CD4-positive, alpha-beta T cell treated with Interleukin-15 for 4 hours (primary cell): ENCODE results near the gene PPP1R37.

Experiments used
- DNase-seq: peaks from one replicate; pipeline ENCODE4 v3.0.0-alpha.2; 2020; ENCODE audit warnings: low spot score

The PPP1R37 gene

GRCh38 chr19:45137179-45137761 lies 44.3 kb downstream of the PPP1R37 start:
- no peak for DNase-seq

- no peak for DNase-seq
Measured at GRCh38 chr19:45138303-45138751, 45.3 kb downstream of the PPP1R37 start.

GRCh38 chr19:45139286-45140143 lies 46.5 kb downstream of the PPP1R37 start:
- DNase-seq, result no peak

DNA sequence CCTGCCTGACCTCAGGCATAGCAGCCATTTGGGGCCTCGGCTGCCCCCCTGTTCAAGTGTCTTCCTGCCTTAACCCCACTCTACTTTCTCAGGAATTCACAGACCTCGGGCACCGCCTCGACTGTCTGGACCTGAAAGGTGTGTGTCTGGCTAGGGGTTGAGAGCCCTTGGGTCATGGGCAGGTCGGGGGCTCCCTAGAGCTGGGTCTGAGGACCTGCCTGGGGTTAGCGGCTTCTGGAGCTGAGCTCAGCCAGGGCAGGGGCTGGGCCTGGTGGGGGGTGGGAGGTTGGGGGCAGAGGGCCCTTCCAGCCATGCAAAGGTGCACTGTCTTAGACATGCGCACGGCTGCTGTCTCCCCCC lies 47.1 kb downstream of the PPP1R37 start:
- no peak for DNase-seq

GRCh38 chr19:45140533-45140932 lies 47.6 kb downstream of the PPP1R37 start:
- DNase-seq, result no peak

- no peak for DNase-seq
Measured at GRCh38 chr19:45141203-45141900, 48.4 kb downstream of the PPP1R37 start.

DNA sequence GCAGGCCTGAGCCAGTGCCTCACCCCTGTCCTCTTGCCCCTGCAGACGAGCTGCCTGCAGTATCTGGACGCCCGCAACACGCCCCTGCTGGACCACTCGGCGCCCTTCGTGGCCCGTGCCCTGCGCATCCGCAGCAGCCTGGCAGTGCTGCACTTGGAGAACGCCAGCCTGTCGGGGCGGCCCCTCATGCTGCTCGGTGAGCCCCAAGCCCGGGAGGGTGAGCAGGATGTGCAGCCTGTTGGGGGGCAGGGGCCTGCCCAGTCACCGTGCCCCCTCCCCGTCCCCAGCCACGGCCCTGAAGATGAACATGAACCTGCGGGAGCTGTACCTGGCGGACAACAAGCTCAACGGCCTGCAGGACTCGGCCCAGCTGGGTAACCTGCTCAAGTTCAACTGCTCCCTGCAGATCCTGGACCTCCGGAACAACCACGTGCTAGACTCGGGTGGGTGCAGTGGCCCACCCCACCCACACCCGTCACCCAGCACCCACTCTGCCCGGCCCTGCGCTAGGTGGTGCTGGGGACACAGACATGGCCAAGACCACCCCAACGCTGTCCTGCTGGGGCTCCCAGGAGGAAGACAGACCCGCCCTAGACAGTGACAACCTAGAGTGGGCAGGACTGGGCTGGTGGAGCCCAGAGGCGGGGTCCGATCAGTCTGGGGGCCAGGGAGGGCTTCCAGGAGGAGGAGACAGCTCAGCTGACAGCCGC lies 49.2 kb downstream of the PPP1R37 start:
- DNase-seq, result no peak

- DNase-seq, result no peak
Measured at GRCh38 chr19:45142726-45143110, 49.7 kb downstream of the PPP1R37 start.

GRCh38 chr19:45144431-45145269 lies 51.7 kb downstream of the PPP1R37 start:
- no peak for DNase-seq

DNA sequence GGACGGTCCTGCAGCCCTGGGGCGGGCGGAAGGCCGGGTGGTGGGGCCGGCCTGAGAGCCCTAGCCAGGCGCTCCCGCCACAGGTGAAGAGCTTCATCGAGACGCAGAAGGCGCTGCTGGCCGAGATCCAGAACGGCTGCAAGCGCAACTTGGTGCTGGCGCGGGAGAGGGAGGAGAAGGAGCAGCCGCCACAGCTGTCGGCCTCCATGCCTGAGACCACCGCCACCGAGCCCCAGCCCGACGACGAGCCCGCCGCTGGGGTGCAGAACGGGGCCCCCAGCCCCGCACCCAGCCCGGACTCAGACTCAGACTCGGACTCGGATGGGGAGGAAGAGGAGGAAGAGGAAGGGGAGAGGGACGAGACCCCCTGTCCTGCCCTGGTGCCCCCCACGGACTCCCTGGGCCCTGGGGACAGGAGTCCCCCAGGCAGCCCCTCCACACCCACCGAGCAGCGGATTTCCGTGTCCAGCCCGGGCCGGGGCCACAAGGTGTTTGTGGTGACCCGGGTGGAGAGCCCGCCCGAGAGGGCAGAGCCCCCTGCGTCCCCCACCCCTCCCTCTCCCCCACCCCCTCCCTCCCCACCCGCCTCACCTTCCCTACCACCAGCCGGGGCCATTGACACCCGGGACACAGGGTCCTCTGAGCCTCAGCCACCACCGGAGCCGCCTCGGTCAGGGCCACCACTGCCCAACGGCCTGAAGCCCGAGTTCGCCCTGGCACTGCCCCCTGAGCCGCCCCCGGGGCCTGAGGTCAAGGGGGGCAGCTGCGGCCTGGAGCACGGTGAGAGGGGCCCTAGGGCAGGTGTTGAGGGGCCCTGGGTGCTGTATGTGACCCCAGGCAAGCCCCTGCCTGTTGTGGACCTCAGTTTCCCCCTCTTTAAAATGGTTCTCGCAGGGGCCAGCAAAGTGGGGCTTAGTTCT lies 52.6 kb downstream of the PPP1R37 start:
- no peak for DNase-seq

GRCh38 chr19:45146251-45146650 lies 53.3 kb downstream of the PPP1R37 start:
- DNase-seq, result no peak

GRCh38 chr19:45146741-45147205 lies 53.8 kb downstream of the PPP1R37 start:
- no peak for DNase-seq

GRCh38 chr19:45147835-45148676 lies 55.1 kb downstream of the PPP1R37 start:
- DNase-seq, result no peak

DNA sequence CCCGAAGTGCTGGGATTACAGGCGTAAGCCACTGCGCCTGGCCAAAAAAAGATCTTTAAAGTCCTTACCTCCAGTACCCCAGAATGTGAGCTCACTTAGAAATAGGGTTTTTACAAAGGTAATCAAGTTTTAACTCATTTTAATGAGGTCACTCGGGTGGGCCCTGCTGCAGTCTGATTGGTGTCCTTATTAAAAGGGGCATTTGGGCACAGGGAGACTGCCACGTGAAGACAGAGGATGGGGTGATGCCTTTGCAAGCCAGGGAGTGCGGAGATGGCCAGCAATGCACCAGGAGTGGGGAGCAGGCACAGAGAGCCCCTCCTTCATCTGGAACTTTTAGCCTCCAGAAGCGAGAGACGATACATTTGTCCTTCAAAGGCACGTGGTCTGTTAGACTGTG lies 56.1 kb downstream of the PPP1R37 start:
- no peak for DNase-seq

DNA sequence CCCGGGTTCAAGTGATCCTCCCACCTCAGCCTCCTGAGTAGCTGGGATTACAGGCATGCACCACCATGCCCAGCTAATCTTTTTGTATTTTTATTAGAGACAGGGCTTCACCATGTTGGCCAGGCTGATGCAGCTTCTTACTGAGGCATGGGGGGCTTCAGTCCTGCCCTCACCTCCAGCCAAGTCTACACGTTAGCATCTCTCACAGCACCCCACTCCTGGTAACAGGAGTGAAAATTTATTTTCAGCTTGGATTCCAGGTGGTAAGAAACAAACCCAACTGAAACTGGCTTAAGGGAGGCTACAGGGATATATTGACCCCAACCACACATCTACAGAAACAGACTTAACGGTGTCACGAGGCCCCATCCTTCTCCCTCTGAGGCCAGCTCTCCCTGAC lies 57.2 kb downstream of the PPP1R37 start:
- no peak for DNase-seq

DNA sequence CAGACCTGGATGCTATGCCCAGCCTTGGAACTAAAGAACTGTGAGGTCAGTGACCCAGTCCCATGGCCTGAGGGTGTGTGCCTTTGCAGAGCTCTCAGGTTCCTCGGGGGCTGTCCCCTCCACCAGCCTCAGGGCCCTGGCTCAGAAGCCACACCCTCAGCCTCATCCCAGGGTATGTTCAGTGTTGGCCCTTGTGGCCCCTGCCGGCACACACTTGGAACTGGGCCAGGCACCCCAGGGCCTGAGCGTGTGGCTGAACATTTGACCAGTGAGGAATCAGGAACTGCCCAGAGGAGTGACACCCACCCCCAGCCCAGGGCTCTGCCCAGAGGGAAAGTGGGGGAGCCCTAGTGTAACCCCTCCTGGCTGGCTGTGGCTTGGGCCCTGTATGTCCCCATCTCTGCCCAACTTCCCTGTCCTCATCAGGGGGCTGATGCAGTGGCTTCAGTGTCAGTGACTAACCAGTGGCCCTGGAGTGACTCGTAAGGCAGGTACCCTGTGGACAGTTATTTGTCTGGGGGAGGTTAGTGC lies 57.8 kb downstream of the PPP1R37 start:
- no peak for DNase-seq

DNA sequence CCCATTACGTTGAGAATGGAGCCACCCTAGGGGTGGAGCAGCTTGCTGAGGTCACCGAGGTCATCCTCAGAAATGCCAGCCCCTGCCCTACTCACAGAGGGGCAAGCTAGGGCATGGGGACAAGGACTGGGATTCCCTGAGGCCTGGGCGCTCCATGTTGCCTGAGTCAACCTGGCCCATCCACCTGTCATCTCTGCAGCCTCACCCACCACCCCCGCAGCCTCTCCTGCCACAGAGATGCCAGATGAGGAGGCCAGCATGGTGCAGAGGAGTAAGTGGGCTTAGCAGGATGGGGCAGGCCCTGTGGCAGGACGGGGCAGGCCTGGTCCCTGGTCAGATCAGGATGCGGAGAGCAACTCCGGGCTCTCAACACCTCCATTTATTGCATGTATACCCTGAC lies 58.3 kb downstream of the PPP1R37 start:
- no peak for DNase-seq

GRCh38 chr19:45151821-45152503 lies 59.0 kb downstream of the PPP1R37 start:
- no peak for DNase-seq
